ENCODE data around the gene GAD2.

DNA sequence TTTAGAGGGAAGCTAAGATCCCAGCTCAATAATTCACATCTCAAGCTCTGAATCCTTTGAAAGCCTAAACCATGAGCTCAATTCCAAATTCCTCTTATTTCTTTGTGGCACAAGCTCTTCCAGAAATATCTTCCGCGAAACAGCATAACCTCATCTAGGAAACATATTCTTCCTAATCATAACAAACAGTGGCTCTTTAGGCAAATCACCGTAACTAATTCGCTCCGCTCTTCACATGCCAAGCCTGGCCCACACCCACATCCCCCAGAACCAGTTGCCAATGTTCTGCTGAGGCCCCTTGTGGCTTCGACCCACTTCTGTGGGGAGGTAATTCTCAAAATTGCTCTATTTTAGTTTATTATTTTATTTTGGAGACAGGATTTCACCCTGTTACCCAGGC, 19.2 kb downstream of the GAD2 start:
- TF ChIP-seq TAF1 (IDR thresholded peaks at IDR 0.05; ENCODE audit: borderline replicate concordance, insufficient read depth, low read length) (no peak), POLR2AphosphoS5 (IDR thresholded peaks at IDR 0.05; ENCODE audit: low read depth, low read length) (no peak)
- TF ChIP-seq, protein P1, sequence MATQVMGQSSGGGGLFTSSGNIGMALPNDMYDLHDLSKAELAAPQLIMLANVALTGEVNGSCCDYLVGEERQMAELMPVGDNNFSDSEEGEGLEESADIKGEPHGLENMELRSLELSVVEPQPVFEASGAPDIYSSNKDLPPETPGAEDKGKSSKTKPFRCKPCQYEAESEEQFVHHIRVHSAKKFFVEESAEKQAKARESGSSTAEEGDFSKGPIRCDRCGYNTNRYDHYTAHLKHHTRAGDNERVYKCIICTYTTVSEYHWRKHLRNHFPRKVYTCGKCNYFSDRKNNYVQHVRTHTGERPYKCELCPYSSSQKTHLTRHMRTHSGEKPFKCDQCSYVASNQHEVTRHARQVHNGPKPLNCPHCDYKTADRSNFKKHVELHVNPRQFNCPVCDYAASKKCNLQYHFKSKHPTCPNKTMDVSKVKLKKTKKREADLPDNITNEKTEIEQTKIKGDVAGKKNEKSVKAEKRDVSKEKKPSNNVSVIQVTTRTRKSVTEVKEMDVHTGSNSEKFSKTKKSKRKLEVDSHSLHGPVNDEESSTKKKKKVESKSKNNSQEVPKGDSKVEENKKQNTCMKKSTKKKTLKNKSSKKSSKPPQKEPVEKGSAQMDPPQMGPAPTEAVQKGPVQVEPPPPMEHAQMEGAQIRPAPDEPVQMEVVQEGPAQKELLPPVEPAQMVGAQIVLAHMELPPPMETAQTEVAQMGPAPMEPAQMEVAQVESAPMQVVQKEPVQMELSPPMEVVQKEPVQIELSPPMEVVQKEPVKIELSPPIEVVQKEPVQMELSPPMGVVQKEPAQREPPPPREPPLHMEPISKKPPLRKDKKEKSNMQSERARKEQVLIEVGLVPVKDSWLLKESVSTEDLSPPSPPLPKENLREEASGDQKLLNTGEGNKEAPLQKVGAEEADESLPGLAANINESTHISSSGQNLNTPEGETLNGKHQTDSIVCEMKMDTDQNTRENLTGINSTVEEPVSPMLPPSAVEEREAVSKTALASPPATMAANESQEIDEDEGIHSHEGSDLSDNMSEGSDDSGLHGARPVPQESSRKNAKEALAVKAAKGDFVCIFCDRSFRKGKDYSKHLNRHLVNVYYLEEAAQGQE (IDR thresholded peaks at IDR 0.05; ENCODE audit: insufficient read depth in 1 of 2, low read depth in 2 of 2, low read length in 2 of 2) = no peak
